GM19239 (cell line): ENCODE measurements around the gene SERPINB8.
A peak's percentile ranks its signal among the peaks of the same experiment; 100 is the strongest.

Experiments used
- DNase-seq: peaks from one replicate; pipeline ENCODE4 v3.0.0; 2011; ENCODE audit warnings: low spot score; ENCODE audit not compliant: insufficient read length
- FAIRE-seq: peaks from 2 replicates; lab custom pipeline; 2011; peaks lifted over from hg19 to GRCh38; lab: Jason Lieb, UNC

SERPINB8 gene

DNA sequence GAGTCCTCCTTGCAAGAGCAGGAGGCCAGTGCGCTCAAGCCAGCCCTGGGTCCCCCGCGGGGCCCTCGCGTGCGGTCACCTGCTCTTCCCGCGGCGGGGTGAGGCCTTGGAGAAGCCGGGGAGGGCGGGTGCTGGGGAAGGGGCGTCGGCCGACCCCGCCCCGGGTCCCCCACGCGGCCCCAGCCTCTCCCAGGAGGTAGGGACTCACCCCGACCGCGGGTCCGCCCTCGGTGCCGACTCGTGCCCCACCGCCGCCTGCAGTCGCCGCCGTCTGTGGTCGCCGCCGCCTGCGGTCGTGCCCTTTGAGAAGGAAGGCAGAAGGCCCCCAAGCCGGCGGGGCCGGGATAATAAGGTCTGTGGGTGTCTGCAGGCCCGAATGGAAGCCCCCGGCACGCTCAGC lies 32.7 kb downstream of the SERPINB8 start:
- no peak for DNase-seq
- FAIRE-seq: no peak

GRCh38 chr18:64009305-64009704 lies 39.4 kb downstream of the SERPINB8 start:
- FAIRE-seq: no peak
- no peak for DNase-seq

- no peak for DNase-seq
- FAIRE-seq: no peak
Observed at GRCh38 chr18:64011513-64011912, 41.6 kb downstream of the SERPINB8 start.

DNA sequence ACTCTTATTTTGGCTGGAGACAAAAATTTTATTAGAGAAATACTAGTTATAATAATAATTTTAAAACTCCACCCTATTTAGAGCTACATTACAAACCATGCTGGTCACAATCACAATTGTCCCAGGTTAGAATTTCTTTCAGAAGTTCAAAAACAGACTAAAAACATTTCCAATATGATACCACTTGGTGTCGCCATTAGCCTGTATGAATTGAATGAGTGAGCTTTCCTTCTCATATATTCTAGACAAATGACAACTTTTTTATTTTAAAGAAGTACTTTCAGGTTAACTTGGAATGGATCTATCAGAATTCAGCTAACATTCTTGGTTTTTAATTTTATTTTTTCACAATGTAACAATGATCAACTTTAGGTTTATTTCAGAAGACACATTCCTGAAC lies 48.0 kb downstream of the SERPINB8 start:
- no peak for DNase-seq
- peak; percentile 78 for FAIRE-seq

DNA sequence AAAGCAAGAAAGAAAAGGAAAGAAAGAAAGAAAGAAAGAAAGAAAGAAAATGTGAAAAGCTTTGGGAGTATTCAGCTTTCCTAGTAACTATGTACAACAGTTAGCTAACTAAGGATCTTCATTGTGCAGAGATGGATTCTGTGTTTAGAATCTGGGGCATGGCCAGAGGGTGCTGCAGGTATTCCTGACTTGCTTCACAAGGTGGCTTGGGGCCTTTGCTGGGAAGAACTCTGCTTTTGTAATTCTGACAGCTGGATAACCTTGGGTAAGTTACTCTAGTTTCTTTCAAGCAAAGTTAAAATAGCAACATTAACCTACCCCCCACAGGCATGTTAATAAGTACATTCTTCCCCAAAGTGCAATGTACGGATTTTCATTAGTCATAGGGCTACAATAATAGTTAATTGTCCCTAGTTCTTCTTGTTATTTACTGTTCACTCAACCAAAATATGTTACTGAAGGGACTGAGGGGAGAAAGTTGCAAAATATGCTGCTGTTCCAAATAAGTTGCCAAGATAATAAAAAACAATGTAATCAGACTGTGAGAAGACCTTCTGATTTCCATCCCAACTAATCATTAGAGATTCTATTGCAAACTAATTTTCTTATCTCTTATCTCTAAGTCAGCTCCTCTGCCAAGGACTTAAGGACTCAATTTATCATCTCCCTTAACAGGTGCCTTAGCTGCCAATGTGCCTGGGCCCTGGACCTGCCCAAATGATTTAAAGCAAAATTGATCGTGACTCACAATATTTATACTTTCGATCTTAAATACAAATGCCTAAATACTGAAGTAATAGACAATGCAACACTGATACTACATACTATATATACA lies 50.3 kb downstream of the SERPINB8 start:
- no peak for FAIRE-seq
- DNase-seq: no peak

GRCh38 chr18:64026350-64026749 lies 56.5 kb downstream of the SERPINB8 start:
- DNase-seq (no peak), FAIRE-seq (no peak)

DNA sequence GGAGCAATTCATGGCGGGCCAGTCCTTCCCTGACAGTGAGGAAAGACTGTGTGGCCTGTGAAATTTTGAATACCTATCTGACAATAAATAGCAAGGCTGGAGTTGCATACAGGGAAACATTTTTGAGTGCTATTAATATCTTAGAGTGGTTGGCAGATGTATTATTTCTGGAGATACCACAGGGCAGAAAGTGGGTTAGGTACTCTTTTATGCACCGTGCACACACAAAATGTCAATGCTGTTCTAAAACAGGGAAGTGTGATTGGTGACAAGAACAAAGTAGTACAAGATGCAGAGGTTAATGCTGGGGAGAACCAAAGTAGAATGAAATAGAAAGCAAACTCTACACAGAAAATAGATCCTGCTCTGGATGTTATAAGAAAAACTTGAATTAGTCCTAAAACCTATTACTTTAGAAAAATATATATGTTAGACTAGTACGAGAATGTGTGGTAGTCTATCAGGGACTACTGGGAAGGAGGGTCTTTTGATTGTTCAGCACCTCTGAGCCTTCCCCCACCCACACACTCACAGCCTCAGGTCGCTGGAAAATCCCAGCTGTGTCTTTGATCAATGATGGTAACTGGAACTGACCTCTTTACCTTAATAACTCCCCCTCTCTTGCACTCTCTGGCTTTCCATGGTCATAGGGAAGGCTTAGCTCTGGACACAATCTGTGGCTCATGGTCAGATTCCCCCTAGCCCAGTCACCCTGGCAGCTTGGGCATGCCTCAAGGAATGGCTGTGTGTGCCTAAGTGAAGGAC lies 58.2 kb downstream of the SERPINB8 start:
- no peak for DNase-seq
- no peak for FAIRE-seq

DNA sequence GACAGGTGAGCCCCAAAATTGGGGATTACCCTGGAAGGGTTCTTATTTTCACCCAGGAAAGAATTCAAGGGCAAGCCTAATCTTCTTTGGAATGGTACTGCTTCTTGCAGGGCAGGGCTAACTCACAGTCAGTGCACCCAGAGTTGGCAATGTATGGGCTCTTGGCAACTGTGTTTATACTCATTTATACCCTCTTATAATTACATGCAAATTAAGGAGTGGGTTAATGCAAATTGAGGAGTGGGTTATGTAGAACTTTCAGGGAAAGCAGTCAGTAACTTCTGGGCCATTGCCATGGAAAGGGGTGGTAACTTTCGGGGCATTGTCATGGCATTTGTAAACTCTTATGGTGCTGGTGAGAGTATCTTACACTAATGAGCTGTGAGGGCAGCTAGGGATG lies 59.2 kb downstream of the SERPINB8 start:
- FAIRE-seq (no peak), DNase-seq (no peak)

GRCh38 chr18:64031411-64031810 lies 61.5 kb downstream of the SERPINB8 start:
- no peak for FAIRE-seq

GRCh38 chr18:64032312-64032711 lies 62.4 kb downstream of the SERPINB8 start:
- no peak for DNase-seq
- FAIRE-seq: no peak

More at GRCh38 chr18:64031411-64031810, 61.5 kb downstream of the SERPINB8 start:
- DNase-seq: no peak

- FAIRE-seq (peak; percentile 86), DNase-seq (peak; percentile 27)
Observed at GRCh38 chr18:64037812-64038414, 68.0 kb downstream of the SERPINB8 start.
